Bronchial epithelial cell (primary cell): ENCODE data around the gene METTL17. TPM values are rescaled to one million over a fixed set of nuclear protein-coding genes. Genes with fewer than 3 reads are reported as not detected.
A peak's percentile ranks its signal among the peaks of the same experiment; 100 is the strongest.
"Not testable (repeated sequence)": the region's sequence is repeated elsewhere in the genome, so short reads cannot be mapped to it uniquely, and the experiment has no call there.

Experiments used
- DNase-seq: peaks from one replicate; pipeline ENCODE4 v3.0.0-alpha.2; 2010; ENCODE audit warnings: low read depth
- FAIRE-seq: peaks from 2 replicates; lab custom pipeline; 2011; peaks lifted over from hg19 to GRCh38; lab: Jason Lieb, UNC
- H3K27me3 ChIP-seq: 2 replicates; pipeline ENCODE4 v1.5.1; 2011; ENCODE audit warnings: low read length; ENCODE audit not compliant: control insufficient read depth, insufficient read depth
- H3K36me3 ChIP-seq: 2 replicates; pipeline ENCODE4 v1.5.1; 2011; ENCODE audit warnings: low read length; ENCODE audit not compliant: control insufficient read depth, insufficient read depth
- H3K4me3 ChIP-seq: 2 replicates; pipeline ENCODE4 v1.5.1; 2011; ENCODE audit warnings: mild to moderate bottlenecking, low read depth, low read length, control low read depth
- CTCF ChIP-seq: IDR thresholded peaks from 2 replicates; pipeline ENCODE4 v1.5.1; 2011; ENCODE audit warnings: mild to moderate bottlenecking, moderate library complexity, low read length, control low read depth, inconsistent platforms; ENCODE audit not compliant: insufficient read depth, severe bottlenecking
- total RNA-seq: library from RNA; depleted of rRNA; stranded (reverse); fragments of >200 nt; gene quantifications from 2 replicates; pipeline ENCODE4 v1.2.1, GENCODE V29; 2014

Gene METTL17
- 30.0 and 56.1 TPM in 2 replicates for total RNA-seq

GRCh38 chr14:20989787-20990600 lies at the start of gene METTL17:
Gene METTL17, plus strand, starts transcription at chr14:20989980. Its CDS starts 23 bp downstream, at chr14:20990003.
- peak; percentile 93 for DNase-seq
- H3K4me3 ChIP-seq, result peak within 1 kb of the TSS; percentile 80
- TF ChIP-seq CTCF, result peak; percentile 55
- peaks cover 13% of the 10 kb centered on the region for H3K36me3 ChIP-seq
- FAIRE-seq, result no peak
- H3K27me3 ChIP-seq, result no peaks in the 10 kb centered on the region

- not testable (repeated sequence) for DNase-seq, H3K4me3 ChIP-seq, H3K27me3 ChIP-seq, H3K36me3 ChIP-seq, FAIRE-seq
Observed at GRCh38 chr14:20945146-20945545, 44.6 kb upstream of the METTL17 start.

GRCh38 chr14:20946707-20947106 lies 43.1 kb upstream of the METTL17 start:
- not testable (repeated sequence) for DNase-seq, H3K27me3 ChIP-seq, H3K36me3 ChIP-seq, H3K4me3 ChIP-seq
- peak; percentile 99 for FAIRE-seq

GRCh38 chr14:20954736-20955537 lies 34.8 kb upstream of the METTL17 start, which contains the start of gene RNASE2:
Gene RNASE2, plus strand, starts transcription at chr14:20955487. Its CDS starts 285 bp downstream, at chr14:20955772.
- not testable (repeated sequence) for H3K36me3 ChIP-seq, FAIRE-seq, H3K4me3 ChIP-seq, H3K27me3 ChIP-seq, DNase-seq

- not testable (repeated sequence) for H3K36me3 ChIP-seq, FAIRE-seq, DNase-seq, H3K4me3 ChIP-seq, H3K27me3 ChIP-seq
Observed at GRCh38 chr14:20955538-20955873, 34.3 kb upstream of the METTL17 start.

- no peaks in the 10 kb centered on the region for H3K27me3 ChIP-seq
- TF ChIP-seq CTCF, result no peak
- H3K4me3 ChIP-seq, result no peak overlapping the region
- FAIRE-seq, result no peak
- no peak for DNase-seq
- no peaks in the 10 kb centered on the region for H3K36me3 ChIP-seq
Observed at GRCh38 chr14:20956376-20956976, 33.3 kb upstream of the METTL17 start.

GRCh38 chr14:20958946-20959345 lies 30.8 kb upstream of the METTL17 start:
- not testable (repeated sequence) for FAIRE-seq, H3K27me3 ChIP-seq, H3K4me3 ChIP-seq, H3K36me3 ChIP-seq, DNase-seq

- H3K27me3 ChIP-seq, result peaks cover 1% of the 10 kb centered on the region
- no peak overlapping the region for H3K4me3 ChIP-seq
- peak; percentile 77 for DNase-seq
- no peak for TF ChIP-seq CTCF
- H3K36me3 ChIP-seq, result no peaks in the 10 kb centered on the region
- FAIRE-seq, result no peak
Observed at GRCh38 chr14:20969336-20969735, 20.4 kb upstream of the METTL17 start.
